Measurements from ENCODE around the gene FBXL20.
A peak's percentile ranks its signal among the peaks of the same experiment; 100 is the strongest.

FBXL20 gene

DNA sequence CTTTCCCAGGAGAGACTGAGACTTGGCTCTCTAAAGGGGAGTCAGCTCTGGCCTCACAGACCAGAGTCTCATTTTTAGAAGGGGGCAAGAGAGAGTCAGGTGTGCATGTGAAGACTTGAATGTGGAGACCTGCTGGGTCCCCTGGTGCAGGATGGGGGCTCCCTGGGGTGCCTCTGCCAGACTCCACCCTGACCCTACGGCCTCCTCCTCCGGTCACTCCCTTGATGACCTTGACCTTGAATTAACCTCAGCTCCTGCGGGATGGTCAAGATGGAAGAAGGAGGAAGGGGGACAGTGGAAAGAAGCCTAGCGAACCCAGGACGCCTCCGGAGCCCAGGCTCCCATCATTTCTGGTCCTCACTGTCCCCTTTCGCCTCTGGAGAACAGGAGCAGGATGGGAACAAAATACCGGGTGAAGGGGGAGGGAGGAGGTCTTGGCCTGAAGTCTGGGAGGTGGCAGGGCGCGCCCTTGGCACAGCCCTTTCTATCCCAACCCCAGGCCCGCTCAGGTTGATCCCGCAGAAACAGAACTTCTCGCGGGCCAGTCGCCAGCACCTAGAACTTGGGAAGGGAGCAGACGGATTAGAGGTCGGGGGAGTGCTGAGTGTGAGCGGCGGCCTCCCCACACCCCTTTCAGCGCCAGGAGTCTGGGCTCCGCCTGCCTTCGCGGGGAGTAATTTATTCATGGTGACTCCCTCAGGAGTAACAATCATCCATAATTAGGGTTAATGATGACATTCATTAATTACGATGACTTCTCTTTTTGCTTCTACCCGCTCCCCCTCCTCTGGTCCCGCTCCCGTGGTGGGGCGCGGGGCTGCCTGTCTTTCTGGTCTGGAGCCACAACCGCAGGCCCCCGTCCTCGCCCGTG lies 177.3 kb downstream of the FBXL20 start:
- DNase-seq: no peak

- no peak for DNase-seq
Measured at GRCh38 chr17:39222866-39223834, 178.3 kb downstream of the FBXL20 start.

DNA sequence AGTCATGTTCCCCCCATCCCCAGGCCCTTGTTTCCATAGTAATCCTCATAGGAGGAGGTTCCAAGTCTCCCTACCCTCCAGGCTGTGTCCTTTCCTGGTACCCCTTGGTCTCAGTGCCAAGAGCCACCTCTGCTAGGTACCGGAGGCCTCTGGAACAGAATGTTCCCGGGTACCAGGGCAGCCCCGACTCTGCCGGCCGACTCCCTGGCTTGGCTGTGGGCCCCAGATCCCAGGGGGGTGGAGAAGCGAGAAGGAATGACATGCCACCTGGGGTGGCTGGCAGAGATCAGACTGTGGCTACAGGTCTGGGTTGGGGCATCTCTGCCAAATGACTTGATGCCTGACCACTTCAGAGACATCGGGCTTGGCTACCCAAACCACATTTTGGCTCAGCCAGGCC lies 179.3 kb downstream of the FBXL20 start:
- DNase-seq: no peak

DNA sequence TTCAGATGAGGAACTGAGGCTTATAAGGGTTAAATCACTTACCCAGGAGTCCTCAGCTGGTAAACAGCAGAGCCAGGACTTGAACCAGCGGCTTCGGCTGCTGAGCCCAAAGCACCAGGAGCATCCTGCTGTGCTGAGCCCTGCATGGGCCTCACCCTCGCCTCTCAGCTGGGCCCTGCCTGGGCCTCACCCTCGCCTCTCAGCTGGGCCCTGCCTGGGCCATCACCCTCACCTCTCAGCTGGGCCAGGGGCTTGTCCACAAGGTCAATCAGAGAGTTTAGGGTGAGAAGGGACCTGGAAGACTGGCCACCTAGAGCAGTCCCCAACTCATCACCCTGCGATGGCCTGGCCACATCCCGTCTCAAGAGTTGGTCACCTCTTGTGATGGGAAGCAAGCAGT lies 179.9 kb downstream of the FBXL20 start:
- no peak for DNase-seq

DNA sequence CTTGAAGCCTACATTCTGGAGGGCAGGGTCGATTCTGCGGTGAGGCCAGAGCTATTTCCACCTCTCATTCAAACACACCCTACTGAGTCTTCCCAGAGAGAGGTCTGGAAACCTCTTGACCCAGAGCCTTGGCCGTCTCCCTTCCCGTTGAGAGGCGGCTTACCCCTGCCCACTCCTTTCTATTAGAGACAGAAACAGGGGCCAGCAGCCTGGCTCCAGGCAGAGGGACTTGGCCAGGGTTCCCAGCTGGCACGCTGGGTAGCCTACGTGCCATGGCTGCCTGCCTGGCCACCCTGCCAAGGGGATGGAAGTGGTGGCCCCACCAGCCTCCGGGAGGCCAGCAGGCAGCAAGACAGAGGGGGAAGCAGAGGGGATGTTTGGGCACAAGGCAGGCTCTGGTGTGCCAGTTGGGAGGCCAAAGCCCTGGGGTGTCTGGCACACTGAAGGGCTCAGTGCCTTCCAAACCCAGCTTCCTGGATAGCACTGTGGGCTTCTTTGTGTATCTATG lies 181.7 kb downstream of the FBXL20 start:
- DNase-seq: no peak

DNA sequence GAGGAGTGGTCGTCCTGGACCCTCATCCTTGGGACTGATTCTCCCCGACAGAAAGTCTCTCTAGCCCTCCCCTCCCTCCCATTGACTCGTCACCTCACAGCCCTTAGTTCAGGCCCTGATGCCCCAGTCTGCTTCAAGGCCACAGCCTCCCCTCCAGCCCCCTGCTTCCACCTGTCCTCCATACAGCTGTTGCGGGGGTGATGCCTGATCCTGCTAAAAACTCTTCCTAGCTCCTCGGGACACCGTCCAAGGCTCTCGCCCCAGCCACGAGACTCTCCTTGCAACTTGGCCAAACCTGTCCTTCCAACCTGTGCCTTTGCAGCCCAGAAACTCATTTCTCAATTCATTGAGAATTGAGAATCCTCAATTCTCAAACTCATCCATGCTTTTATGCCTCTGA lies 182.5 kb downstream of the FBXL20 start:
- no peak for DNase-seq

GRCh38 chr17:39217734-39218369 lies 183.6 kb downstream of the FBXL20 start:
- no peak for DNase-seq

GRCh38 chr17:39213852-39214251 lies 187.6 kb downstream of the FBXL20 start:
- no peak for DNase-seq

GRCh38 chr17:39212841-39213480 lies 188.5 kb downstream of the FBXL20 start:
- no peak for DNase-seq

GRCh38 chr17:39212195-39212810 lies 189.1 kb downstream of the FBXL20 start:
- DNase-seq: no peak

DNA sequence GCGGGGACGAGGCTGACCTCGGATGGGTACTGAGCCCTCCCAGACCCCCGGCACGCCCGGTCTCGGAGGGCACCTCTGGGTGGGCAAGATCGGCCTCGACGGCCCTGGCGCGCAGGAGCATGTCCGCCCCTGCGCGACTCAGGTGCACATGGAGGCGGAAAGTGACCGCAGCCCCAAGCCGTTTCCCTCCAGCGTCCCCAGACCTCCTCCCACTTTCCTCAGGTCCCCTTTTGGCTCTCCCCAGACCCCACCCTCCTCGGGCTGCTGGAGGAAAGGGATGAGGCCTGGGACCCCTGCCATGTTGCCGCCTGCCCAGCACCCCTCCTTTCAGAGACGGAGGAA lies 191.4 kb downstream of the FBXL20 start:
- no peak for DNase-seq

- DNase-seq: peak; percentile 78 to 86
Measured at GRCh38 chr17:39209317-39210092, 191.9 kb downstream of the FBXL20 start.

DNA sequence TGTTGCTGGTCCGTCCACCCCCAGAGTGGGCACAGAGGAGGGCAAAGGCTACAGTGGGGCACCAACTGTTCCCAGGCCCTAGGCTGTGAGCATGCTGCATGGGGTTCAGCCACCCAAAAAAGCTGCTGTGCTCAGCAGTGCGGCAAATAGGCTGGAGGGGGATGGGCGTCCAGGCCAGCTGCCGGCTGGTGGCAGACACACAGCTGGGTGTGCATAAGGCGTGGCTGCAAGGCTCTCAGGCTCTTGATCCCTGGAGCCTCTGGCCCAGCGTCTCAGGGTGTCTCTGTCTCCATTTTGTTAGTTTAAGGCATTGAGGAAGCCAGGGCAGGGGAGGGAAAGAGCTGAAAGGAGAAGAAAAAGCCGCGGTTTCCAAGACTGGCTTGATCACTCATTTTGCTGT lies 192.5 kb downstream of the FBXL20 start:
- DNase-seq: no peak

DNA sequence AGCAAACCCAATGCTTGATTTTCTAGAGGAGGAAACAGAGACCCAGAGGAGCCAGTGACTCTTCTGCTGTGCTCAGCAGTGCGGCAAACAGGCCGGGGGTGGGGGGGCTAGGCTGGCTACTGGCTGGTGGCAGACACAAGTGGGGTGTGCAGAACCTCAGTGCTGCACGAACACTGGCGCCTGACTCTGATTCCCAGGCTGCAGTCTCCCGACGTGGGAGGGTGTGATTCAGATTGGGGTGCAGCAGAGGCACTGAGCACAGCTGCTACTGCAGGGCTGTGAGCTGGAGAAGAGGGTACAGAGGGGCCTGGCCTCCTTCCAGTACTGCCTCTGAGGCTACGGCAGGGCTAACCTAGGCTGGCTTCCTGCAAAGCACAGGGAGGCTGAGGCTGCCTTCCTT lies 193.3 kb downstream of the FBXL20 start:
- DNase-seq: no peak

DNA sequence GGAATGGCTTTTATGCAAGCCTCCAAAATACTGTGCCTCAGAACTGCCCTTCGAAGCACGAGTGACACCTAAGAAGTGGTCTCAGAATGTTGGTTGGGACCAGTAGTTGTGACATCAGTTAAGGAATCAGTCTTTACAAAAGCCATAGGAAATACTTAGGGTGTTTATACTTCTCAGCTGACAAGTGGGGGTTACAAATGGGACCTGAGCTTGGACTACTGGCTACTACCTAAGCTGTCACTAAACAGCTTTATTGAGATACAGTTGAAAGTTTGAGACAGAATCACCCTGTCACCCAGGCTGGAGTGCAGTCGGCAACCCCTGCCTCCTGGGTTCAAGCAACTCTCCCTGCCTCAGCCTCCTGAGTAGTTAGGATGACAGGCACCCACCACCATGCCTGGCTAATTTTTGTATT lies 196.3 kb downstream of the FBXL20 start:
- DNase-seq: no peak

- no peak for DNase-seq
Measured at GRCh38 chr17:39204245-39204644, 197.2 kb downstream of the FBXL20 start.

Measured in activated CD4-positive, alpha-beta T cell treated with anti-CD3 and anti-CD28 coated beads for 4 hours (primary cell).